Activated CD8-positive, alpha-beta memory T cell treated with anti-CD3 and anti-CD28 coated beads, Interleukin-2, amount 50 U/mL, for 24 hours (primary cell): ENCODE results near the gene SRBD1.
"Not testable (repeated sequence)": the region's sequence is repeated elsewhere in the genome, so short reads cannot be mapped to it uniquely, and the experiment has no call there.

Source experiments
- DNase-seq: peaks from one replicate; pipeline ENCODE4 v3.0.0-alpha.2; 2020; ENCODE audit errors: extremely low read depth

SRBD1 gene

GRCh38 chr2:45468279-45468678 lies 142.8 kb downstream of the SRBD1 start:
- DNase-seq: no peak

- DNase-seq: no peak
Observed at GRCh38 chr2:45466053-45466452, 145.0 kb downstream of the SRBD1 start.

- DNase-seq: no peak
Observed at GRCh38 chr2:45460825-45461224, 150.2 kb downstream of the SRBD1 start.

GRCh38 chr2:45459860-45460259 lies 151.2 kb downstream of the SRBD1 start:
- no peak for DNase-seq

- DNase-seq: no peak
Observed at GRCh38 chr2:45458909-45459563, 152.0 kb downstream of the SRBD1 start.

GRCh38 chr2:45457211-45457945 lies 153.7 kb downstream of the SRBD1 start:
- DNase-seq: no peak

- no peak for DNase-seq
Observed at GRCh38 chr2:45452866-45453265, 158.2 kb downstream of the SRBD1 start.

- no peak for DNase-seq
Observed at GRCh38 chr2:45450634-45451033, 160.4 kb downstream of the SRBD1 start.

- DNase-seq: no peak
Observed at GRCh38 chr2:45448217-45448616, 162.8 kb downstream of the SRBD1 start.

- no peak for DNase-seq
Observed at GRCh38 chr2:45446016-45446415, 165.1 kb downstream of the SRBD1 start.

- DNase-seq: no peak
Observed at GRCh38 chr2:45445037-45445436, 166.0 kb downstream of the SRBD1 start.

GRCh38 chr2:45443012-45443411 lies 168.1 kb downstream of the SRBD1 start:
- no peak for DNase-seq

- no peak for DNase-seq
Observed at GRCh38 chr2:45442026-45442425, 169.0 kb downstream of the SRBD1 start.

GRCh38 chr2:45441571-45441970 lies 169.5 kb downstream of the SRBD1 start:
- DNase-seq: no peak

- DNase-seq: no peak
Observed at GRCh38 chr2:45439788-45440773, 171.0 kb downstream of the SRBD1 start.

- no peak for DNase-seq
Observed at GRCh38 chr2:45438872-45439665, 172.0 kb downstream of the SRBD1 start.

- DNase-seq: no peak
Observed at GRCh38 chr2:45436456-45436855, 174.6 kb downstream of the SRBD1 start.

- no peak for DNase-seq
Observed at GRCh38 chr2:45435316-45435715, 175.8 kb downstream of the SRBD1 start.

- no peak for DNase-seq
Observed at GRCh38 chr2:45433363-45433762, 177.7 kb downstream of the SRBD1 start.

GRCh38 chr2:45432406-45432805 lies 178.7 kb downstream of the SRBD1 start:
- DNase-seq: no peak

- not testable (repeated sequence) for DNase-seq
Observed at GRCh38 chr2:45426025-45426424, 185.0 kb downstream of the SRBD1 start.
